ENCODE results near the gene ASGR1.

The ASGR1 gene

DNA sequence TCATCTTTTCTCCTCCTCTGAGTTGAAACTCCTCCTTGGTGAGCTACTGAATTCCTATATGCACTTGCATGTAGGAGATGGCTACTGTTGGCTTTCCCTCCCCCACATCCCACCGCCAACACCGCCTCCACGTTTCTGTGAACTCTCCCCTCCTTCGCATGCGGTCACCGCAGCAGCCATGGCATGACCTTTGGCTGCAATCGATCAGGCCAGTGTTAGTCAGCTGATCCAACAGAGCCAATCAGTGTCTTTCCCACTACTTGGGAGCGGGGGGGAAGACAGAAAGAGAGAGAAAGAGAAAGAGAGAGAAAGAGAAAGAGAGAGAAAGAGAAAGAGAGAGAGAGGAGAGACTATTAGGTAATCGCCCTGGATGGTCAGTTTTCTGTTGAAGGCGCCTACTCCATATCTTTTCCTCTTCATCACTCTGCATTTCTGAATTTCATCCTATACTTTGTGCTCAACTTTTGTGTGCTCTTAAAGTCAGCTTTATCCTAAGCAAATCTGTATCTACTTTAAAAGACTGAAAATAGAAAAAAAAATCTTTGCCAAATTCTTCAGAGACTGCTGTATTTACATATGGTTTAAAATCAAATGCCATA is 22.7 kb downstream of the ASGR1 start:
- Histone ChIP-seq H3K4me3 (ENCODE audit: low read depth, low read length) (no peak overlapping the region), H3K27ac (no peak overlapping the region), H3K27me3 (ENCODE audit: insufficient read depth, low read depth, severe bottlenecking) (no peaks in the 10 kb centered on the region), H3K36me3 (no peaks in the 10 kb centered on the region), H3K9me3 (ENCODE audit: severe bottlenecking) (no peaks in the 10 kb centered on the region)
- no peak for DNase-seq
- no peak for TF ChIP-seq CTCF (IDR thresholded peaks at IDR 0.05; ENCODE audit: low read depth, low read length)

DNA sequence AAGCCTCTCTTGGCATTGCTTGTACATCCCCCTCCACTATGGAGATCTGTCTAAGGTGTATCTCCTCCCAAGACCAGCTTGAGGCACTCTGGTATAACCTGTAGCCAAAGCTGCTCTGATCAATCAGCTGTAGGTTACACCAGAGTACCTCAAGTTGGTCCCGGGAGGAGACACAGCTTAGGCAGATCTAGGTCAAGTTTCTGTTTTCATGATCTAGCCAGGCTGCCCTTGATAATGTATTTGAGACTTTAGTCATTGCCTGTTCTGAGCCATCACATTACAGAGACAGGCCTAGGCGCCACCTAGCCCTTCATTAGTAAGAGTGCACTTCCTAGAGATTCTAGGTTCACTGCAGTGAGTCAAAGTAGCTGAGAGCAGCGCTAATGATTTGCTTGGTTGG is 31.4 kb downstream of the ASGR1 start:
- Histone ChIP-seq H3K4me3 (ENCODE audit: low read depth, low read length) (no peak overlapping the region), H3K36me3 (no peaks in the 10 kb centered on the region), H3K9me3 (ENCODE audit: severe bottlenecking) (no peaks in the 10 kb centered on the region), H3K27ac (no peak overlapping the region), H3K27me3 (ENCODE audit: insufficient read depth, low read depth, severe bottlenecking) (no peaks in the 10 kb centered on the region)
- DNase-seq: no peak
- 0 out of 2 replicates have a peak, but pooled peaks have one; percentile 6 for TF ChIP-seq CTCF (IDR thresholded peaks at IDR 0.05; ENCODE audit: low read depth, low read length)

DNA sequence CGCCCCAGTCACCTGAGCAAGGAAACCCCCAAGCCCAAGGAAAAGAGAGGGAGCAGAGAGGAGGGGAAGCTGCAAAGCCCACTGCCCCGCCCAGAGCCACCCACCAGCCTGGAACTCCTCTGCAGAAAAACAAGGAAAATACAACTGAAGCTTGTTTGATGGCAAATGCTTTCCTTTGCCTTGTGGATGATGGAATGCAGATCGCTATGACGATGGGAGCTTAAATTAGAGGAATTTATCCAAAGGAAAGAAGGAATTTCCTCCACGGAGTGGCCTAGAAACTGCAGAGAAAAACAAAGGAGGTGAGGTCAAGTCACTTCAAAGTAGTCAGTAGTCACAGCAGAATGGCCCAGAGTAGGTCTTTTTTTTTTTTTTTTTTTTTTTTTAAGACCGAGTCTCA is 33.1 kb downstream of the ASGR1 start:
- Histone ChIP-seq H3K27ac (no peak overlapping the region), H3K36me3 (no peaks in the 10 kb centered on the region), H3K27me3 (ENCODE audit: insufficient read depth, low read depth, severe bottlenecking) (no peaks in the 10 kb centered on the region), H3K9me3 (ENCODE audit: severe bottlenecking) (no peaks in the 10 kb centered on the region), H3K4me3 (ENCODE audit: low read depth, low read length) (no peak overlapping the region)
- DNase-seq: no peak
- TF ChIP-seq CTCF (IDR thresholded peaks at IDR 0.05; ENCODE audit: low read depth, low read length): no peak

DNA sequence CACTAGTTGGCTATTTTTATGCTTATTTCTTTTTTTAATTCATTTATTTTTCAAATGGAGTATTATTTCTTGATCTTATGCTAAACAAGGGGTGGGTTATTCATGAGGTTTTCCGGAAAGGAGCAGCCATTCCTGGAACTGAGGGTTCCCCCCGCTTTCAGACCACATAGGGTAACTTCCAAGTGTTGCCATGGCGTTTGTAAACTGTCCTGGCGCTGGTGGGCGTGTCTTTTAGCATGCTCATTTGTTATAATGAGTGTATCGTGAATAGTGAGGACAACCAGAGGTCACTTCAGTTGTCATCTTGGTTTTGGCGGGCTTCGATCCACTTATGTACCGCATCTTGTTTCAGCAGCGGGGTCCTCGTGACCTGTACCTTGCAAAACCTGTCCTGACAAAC is 35.0 kb downstream of the ASGR1 start:
- Histone ChIP-seq H3K4me3 (ENCODE audit: low read depth, low read length) (no peak overlapping the region), H3K36me3 (no peaks in the 10 kb centered on the region), H3K27me3 (ENCODE audit: insufficient read depth, low read depth, severe bottlenecking) (no peaks in the 10 kb centered on the region), H3K27ac (no peak overlapping the region), H3K9me3 (ENCODE audit: severe bottlenecking) (no peaks in the 10 kb centered on the region)
- no peak for TF ChIP-seq CTCF (IDR thresholded peaks at IDR 0.05; ENCODE audit: low read depth, low read length)
- no peak for DNase-seq

GRCh38 chr17:7141824-7142223 is 37.3 kb downstream of the ASGR1 start:
- no peaks in the 10 kb centered on the region for H3K36me3 ChIP-seq
- no peak overlapping the region for H3K4me3 ChIP-seq (ENCODE audit: low read depth, low read length)
- no peak overlapping the region for H3K27ac ChIP-seq
- H3K27me3 ChIP-seq (ENCODE audit: insufficient read depth, low read depth, severe bottlenecking): no peaks in the 10 kb centered on the region
- TF ChIP-seq CTCF (IDR thresholded peaks at IDR 0.05; ENCODE audit: low read depth, low read length): no peak
- no peak for DNase-seq
- no peaks in the 10 kb centered on the region for H3K9me3 ChIP-seq (ENCODE audit: severe bottlenecking)

DNA sequence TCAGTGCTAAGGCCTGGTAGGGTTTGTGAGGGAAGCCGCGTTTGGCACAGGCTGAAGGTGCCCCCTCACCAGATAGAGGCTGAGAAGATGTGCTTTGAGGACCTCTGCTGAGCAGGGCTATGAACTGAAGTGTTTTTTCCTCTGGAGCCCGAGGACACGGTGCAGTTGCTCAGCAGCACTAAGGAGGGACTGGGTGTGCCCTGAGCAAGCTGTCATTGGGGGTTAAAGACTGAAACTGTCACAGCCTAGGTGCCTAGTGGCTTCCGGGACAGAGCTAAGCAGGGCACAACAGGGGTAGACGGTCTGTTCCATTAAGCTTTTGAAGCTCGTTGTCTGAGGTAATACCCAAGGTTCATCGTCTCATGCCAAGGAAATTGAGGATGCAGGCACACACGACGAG is 39.8 kb downstream of the ASGR1 start:
- no peak for TF ChIP-seq CTCF (IDR thresholded peaks at IDR 0.05; ENCODE audit: low read depth, low read length)
- H3K27ac ChIP-seq: no peak overlapping the region
- H3K27me3 ChIP-seq (ENCODE audit: insufficient read depth, low read depth, severe bottlenecking): no peaks in the 10 kb centered on the region
- no peaks in the 10 kb centered on the region for H3K9me3 ChIP-seq (ENCODE audit: severe bottlenecking)
- H3K36me3 ChIP-seq: no peaks in the 10 kb centered on the region
- DNase-seq: peak; percentile 18
- H3K4me3 ChIP-seq (ENCODE audit: low read depth, low read length): no peak overlapping the region

Data from WERI-Rb-1 (cell line).